Epidermal melanocyte (primary cell): ENCODE results near the gene STARD8.

ENCODE experiments used
- DNase-seq: peaks from one replicate; pipeline ENCODE4 v3.0.0; 2011; ENCODE audit warnings: low spot score; ENCODE audit not compliant: insufficient read length

STARD8 gene

GRCh38 chrX:68749426-68749825 lies 102.0 kb downstream of the STARD8 start:
- no peak for DNase-seq

DNA sequence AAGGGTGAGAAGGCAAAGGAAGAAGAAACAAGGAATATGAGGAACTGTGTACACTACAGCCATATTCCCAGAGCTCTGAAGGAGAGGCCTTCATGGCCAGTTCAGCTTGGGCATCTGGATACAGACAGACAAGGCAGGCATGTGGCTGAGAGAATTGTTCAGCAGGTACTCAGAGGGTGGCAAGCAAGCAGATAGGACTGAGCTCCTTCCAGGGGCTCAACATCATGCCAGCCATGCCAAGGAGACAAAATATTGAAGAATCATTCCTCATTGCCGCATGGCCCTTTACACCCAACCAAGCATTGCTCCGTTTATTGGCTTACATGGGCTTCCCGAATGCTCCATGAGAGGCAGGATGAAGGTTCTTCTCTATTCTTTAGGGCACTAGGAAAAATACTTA lies 102.8 kb downstream of the STARD8 start:
- no peak for DNase-seq

DNA sequence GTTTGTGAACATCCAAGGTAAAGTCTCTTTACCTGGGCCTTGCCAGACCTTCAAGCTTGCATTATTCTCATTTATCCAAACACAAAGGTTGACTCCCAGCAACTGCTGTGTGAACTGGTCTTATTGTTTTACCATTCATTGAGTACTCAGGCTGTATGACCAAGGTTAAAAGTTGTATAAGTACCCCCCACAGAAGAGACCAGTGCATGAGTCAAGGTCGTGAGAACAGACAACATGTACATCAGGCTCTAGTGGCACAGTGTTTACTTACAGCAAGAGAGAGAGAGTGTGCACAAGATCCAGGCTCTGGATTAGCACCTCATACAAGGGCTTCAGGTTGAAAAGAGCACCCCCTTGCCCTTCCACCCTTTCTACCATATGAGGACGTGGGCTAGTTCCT lies 103.9 kb downstream of the STARD8 start:
- no peak for DNase-seq

- DNase-seq: no peak
These were observed 105.8 kb downstream of the STARD8 start for GRCh38 chrX:68753218-68753617.

- DNase-seq: no peak
These were observed 106.9 kb downstream of the STARD8 start for GRCh38 chrX:68754406-68754805.

DNA sequence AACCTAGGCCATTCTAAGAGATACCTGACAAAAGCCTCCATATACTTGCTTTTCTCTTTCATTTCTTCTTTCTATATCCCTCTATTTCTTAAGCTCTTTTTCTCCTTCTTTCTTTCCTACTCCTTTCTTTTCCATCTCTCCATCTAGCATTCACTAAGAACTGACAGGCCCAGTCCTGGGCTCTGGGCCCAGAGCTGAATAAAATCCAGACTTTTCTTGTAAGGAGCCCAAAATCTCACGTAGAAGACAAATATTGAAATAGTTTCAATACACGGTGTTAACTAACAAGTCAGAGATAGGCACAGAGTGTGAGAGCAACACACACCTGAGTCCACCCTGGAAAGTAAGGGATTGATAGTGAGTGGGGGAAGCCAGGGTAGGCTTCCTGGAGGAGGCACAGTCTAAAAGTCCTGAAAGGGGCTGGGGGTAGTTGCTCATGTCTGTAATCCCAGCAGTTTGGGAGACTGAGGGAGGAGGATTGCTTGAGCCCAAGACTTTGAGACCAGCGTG lies 108.2 kb downstream of the STARD8 start:
- DNase-seq: no peak

GRCh38 chrX:68757331-68757730 lies 109.9 kb downstream of the STARD8 start:
- DNase-seq: no peak

DNA sequence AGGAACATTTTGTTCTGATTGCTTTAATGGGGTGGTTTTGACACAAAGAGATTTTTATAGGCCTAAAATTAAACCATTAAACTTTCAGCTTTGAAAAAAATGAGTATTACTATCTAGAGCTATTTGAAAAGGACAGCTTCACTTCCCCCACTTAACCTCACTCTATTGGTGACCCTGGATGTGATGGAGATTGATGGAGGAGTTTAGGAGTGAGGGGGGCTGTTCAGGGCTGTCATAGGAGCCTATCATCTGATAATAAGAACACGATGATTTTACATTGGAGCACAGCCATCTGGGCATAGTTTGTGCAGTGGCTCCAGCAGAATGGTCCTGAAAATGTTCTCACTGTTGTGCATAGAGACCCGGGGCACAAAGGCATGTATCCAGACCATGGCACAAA lies 110.3 kb downstream of the STARD8 start:
- DNase-seq: no peak

DNA sequence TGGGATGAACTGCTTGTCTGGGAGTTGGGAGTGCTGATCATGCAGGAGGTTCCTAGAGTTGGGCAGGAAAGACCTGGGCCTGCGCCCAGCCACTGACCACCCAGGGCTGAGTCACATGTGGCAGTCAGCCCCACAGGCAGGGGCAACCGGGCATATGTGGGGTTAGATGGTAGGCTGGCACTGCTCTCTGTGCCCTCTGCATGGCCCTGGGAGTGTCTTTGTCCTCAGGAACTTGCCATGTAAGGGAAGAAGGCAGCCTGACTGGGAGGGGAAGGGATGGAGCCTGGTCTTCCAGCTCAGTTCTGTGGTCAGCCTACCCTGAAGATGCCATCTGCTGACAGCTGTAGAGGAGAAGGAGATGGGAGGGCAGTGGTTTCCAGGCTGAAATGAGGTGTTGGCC lies 111.2 kb downstream of the STARD8 start:
- DNase-seq: no peak

DNA sequence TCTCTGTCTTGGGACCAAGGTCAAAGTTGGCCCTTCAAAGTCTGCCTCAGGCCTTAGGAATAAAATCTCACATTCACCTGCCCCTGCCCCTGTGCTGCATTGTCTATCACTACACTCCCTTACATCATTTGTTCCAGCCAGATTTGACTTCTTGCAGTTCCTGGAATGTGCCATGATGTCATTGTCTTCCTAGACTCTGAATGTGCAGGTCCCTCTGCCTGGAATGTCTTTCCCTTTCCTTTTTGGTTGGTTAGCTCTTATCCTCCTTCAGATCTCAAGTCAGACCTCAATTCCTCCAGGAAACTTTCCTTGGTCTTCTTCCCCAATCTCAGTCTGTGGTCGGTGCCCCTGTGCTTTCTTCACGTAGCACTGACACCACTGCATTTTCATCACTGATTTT lies 113.6 kb downstream of the STARD8 start:
- DNase-seq: no peak

GRCh38 chrX:68762766-68763165 lies 115.3 kb downstream of the STARD8 start:
- no peak for DNase-seq

GRCh38 chrX:68763481-68763880 lies 116.0 kb downstream of the STARD8 start:
- no peak for DNase-seq
